Measurements from ENCODE around the gene GPR26.

Gene GPR26, protein sequence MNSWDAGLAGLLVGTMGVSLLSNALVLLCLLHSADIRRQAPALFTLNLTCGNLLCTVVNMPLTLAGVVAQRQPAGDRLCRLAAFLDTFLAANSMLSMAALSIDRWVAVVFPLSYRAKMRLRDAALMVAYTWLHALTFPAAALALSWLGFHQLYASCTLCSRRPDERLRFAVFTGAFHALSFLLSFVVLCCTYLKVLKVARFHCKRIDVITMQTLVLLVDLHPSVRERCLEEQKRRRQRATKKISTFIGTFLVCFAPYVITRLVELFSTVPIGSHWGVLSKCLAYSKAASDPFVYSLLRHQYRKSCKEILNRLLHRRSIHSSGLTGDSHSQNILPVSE

DNA sequence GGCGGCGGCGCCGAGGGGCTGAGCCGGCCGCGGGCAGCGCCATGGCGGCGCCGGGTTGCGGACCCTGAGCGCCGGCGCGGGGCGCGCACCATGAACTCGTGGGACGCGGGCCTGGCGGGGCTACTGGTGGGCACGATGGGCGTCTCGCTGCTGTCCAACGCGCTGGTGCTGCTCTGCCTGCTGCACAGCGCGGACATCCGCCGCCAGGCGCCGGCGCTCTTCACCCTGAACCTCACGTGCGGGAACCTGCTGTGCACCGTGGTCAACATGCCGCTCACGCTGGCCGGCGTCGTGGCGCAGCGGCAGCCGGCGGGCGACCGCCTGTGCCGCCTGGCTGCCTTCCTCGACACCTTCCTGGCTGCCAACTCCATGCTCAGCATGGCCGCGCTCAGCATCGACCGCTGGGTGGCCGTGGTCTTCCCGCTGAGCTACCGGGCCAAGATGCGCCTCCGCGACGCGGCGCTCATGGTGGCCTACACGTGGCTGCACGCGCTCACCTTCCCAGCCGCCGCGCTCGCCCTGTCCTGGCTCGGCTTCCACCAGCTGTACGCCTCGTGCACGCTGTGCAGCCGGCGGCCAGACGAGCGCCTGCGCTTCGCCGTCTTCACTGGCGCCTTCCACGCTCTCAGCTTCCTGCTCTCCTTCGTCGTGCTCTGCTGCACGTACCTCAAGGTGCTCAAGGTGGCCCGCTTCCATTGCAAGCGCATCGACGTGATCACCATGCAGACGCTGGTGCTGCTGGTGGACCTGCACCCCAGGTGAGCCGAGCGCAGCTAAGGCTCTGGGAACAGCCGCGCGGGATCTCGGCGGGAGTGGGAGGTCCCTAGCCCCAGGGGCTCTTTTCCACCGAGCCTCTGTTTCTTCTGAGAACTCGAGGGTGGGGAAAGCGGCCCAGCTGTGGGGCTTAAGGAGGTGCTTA, at the start of gene GPR26:
Gene GPR26, plus strand, starts transcription at position 38 of the 919 bp plus-strand sequence. Its CDS starts 53 bp downstream, at position 91.
- DNase-seq (ENCODE audit: low read depth in 2 of 3, low spot score in 1 of 3): no peak

DNA sequence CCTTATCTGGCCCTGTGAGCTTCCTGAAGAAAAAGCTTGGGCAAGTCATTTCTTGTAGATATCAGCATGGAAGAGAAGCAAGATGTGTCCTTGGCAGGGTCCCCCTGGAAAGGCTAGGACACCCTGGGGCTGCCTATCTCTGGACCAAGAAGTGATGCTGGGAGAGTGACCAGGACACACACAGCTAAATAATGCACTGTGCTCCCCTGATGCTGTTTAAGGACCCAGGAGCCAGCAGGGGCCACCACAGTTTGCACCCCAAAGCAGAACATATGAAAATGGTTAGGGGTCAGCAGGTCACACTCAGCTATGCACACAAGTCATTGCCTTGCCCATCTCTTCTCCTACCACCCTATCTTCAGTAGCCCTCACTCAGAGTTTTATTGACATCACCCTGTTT, 47.9 kb upstream of the GPR26 start:
- no peak for DNase-seq (ENCODE audit: low read depth in 2 of 3, low spot score in 1 of 3)

DNA sequence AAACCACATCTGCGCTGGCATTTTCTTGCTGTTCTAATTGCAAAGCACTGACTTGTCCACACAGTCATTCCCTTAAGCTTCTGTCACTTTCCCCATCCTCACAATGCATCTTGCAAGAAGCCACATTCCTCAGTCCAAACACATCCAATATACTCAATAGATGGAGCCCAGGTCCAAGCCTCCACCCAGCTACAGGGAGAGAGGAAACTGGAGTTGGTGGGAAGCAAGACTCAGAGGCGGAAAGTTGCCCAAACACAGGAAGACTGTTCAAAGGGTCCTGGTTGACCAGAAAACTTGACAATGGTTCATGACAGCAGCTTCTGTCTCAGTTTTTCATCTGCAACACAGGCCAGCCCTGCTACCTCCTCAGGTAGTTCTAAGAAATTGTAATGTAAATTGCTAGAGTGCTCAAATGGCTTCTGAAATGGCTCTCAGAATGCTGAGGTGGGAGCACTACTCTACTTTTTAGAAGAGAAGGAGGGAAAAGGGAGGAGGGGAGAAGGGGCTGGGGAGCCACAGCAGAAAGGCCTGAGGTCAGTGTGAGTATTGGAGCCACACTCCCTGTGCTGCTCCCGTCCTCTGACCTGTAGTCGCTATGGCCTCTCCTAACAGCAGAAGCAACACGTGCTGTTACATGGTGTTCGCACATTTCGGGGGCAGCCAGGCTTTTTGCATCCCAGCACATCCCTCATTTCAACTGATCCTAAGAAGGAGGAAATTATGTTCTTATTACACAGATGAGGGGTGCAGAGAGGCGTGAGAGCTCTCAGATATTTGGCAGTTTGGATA, 46.9 kb upstream of the GPR26 start:
- DNase-seq (ENCODE audit: low read depth in 2 of 3, low spot score in 1 of 3): no peak

DNA sequence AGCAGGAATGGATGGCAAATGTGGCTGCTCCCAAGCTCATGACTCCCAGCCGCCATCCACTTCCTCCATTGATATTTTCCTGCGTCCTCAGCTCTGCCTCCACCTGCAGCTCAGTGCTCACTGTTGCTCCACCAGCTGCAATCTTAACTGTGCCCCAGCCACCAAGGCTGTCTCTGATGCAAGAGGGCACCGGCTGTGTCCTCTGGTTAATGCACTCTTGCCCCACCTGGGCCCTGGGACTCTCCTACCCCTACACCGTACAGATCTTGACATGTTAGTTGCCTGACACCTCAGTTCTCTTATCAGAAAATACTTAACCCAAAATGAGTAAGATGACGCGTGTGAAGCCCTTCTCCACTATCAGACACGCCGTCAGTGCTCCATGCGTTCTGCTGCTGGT, 45.5 kb upstream of the GPR26 start:
- no peak for DNase-seq (ENCODE audit: low read depth in 2 of 3, low spot score in 1 of 3)

DNA sequence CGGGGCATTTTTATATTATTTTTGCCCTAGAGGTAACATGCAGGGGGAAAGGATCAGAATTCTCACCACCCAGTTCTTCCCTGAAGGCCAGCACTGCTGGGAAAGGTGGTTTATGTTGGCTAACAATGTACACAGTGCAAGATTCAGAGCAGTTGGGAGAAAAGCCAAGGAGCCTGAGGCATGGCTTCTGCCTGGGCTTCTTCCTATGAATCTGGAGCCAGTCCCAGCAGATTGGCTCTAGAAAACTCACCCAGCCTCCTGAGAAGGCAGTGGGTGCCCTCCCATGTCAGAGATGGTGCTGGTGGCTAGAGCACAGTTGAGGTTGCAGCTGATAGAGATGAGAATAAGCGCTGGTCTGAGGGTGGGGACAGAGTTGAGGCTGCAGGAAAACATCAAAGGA, 44.7 kb upstream of the GPR26 start:
- DNase-seq (ENCODE audit: low read depth in 2 of 3, low spot score in 1 of 3): no peak

DNA sequence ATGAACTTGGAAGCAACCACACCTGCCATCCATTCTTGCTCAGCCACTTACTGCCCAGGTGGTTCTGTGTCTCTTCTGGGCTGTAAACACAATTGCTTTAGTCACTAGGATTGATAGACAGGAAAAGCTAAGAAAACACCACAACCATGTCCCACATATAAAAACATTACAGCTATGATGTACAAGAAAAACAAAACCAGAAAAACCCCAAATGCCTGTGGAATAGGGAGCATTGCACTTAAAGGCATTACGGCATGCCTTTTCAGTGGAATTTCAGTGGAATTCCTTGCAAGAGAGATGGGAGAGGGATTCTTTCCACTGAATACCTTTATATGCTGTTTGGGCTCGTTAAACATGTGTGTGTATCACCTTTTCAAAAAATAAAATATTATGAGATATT, 44.2 kb upstream of the GPR26 start:
- no peak for DNase-seq (ENCODE audit: low read depth in 2 of 3, low spot score in 1 of 3)

DNA sequence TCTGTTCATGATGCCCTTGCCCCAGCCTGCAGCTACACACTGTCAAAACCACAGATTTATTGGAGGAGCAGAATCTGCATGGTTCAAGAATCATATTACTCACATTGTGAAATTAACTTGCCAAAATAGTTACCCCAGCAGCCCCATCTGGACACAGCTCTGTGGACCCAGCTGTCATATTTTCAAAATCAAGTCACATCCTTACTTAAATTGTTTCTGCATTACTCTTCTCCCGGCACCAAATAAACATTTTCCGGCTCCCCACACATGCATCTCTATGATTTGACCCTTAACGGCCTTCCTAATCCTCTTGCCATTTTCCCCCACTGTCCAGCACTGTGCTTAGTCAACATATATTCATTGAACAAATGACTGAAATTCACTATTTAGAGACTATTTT, 43.8 kb upstream of the GPR26 start:
- no peak for DNase-seq (ENCODE audit: low read depth in 2 of 3, low spot score in 1 of 3)

DNA sequence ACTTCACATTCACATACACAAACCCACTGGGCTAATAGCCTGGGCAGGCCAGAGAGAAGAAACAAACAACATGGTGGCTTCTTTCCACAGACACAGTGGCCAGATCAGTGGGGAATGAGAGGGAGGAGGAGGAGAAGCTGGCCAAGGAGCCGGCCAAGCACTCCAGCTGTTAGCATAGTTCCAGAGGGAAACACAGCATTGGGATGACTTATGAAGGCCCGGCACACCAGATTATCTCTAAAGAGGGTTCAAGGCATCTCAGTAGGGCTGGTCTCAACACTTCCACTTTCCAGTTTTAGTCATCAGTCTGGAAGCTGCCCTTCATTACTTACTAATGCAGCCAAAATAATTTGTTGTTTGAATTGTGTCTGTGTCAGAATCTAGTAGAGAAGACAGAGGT, 42.1 kb upstream of the GPR26 start:
- no peak for DNase-seq (ENCODE audit: low read depth in 2 of 3, low spot score in 1 of 3)

DNA sequence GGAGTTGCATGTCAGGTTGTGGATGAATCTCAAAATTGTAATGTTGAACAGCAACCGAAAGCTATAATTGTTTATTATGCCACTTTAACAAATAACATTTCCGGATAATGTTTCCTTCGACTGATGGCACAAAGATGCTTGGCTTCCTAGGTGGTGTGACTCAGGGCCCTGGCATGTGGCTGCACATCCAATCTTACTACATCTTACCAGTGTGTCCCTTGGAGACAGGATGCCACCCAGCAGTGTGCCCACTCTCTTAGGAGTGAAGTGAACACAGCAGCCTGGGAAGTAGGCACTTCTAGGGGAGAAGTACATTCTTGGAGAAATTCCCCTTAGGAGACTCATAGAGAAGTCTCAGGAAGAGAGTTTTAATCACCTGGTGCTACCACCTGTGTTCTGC, 33.0 kb upstream of the GPR26 start:
- no peak for DNase-seq (ENCODE audit: low read depth in 2 of 3, low spot score in 1 of 3)

DNA sequence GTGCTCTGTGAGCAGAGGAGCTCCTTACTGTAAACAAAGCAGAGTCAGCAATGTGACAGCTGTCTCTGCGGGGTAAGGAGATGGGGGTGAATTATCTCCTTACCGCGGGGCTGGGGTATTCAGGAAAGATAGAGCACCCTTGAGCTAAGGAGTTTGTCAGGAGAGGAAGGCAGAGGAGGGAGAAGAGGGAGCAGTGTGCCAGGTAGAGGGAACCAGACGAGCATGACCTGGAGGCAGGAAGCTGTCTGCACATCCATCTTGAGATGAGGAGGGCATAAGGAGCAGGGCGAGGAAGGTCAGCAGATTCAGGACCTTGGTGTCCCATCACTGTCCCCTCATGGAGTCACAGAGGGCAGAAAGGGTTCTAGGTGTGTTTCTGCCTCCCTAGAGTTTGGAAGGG, 32.5 kb upstream of the GPR26 start:
- DNase-seq (ENCODE audit: low read depth in 2 of 3, low spot score in 1 of 3): no peak

DNA sequence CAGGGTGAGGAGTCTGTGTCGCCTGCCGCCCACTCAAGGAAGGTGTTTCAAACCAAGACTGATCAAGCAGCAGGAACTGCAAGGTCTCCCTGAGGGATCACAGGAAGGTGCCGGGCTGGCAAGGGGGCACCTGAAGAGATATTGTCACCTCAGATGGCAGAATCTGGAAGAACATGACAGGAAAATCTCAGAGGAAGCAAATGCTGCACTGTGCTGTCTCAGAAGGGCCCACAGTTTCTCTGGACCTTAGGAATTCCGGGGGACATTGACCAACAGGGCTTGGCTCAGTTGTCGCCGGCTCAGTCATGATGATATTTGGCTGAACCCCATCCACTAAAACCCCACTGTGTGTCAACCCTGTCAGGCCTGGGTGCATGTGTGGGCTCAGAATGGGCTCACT, 31.9 kb upstream of the GPR26 start:
- DNase-seq (ENCODE audit: low read depth in 2 of 3, low spot score in 1 of 3): no peak

DNA sequence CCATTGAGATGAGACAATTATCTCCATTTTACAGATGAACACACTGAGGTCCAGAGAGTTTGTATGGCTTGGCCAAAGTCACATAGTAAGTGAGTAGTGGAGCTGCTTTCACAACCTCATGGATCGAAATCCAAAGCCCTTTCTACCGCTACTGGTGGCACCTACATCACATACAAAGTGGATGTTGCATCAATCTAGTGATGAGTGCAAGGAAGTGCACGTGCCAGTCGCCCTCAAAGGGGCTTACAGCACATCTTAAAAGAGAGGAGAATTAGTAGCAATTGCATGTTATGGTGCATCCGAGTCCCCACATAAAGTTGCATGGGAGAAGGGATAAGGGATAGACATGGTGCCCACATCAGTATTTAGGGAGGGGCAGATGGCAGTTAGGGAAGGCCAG, 31.0 kb upstream of the GPR26 start:
- DNase-seq (ENCODE audit: low read depth in 2 of 3, low spot score in 1 of 3): no peak

DNA sequence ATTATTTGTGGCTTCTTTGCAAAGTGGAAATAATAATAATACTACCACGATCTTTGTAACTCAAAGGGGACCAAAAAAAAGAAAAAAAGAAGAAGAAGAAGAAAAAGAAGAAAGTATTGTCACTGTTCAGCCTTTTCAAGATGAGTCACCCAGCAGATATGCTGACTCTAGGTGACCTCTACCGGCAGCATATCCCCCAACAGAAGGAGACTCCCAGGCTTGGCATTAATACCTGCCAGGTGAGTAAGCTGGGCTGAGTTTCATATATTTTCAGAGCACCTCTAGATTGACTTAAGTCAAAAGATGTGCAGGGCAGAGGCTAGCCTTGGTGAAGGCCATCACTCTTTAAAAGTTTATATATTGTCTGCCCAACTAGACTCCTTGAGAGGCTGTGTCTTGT, 30.4 kb upstream of the GPR26 start:
- DNase-seq (ENCODE audit: low read depth in 2 of 3, low spot score in 1 of 3): no peak

DNA sequence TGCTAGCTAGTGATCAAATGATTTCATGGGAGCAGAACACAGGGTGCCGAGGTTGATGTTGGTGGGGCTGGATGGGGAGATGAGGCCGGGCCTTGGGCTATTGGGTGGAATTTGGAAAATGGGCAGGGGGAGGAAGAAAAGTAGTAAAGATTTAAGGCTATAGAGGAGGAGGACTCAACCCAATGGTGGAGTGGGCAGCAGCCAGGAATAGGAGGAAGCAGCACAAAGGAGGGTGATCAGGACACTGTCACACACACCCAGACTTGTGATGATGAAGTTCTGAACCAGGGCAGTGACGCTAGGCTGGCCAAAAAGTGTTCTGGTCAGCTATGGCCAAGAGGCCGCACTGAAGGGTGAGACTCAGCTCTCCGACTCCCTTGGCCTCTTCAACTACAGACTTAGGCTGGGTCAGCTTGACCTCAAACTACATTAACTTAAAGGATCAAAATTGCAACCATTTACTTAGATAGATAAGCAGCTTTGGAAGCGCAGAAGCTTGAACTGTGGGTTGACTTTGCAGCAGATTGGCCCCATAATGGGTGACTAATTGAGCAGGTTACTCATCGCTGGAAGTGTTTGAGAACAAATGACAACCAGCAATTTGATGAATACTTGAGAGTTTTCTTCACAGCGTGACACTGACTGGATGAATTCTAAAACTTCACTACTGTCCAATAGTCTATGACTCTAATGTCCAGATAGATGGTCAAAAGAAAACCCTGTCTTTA, 29.4 kb upstream of the GPR26 start:
- no peak for DNase-seq (ENCODE audit: low read depth in 2 of 3, low spot score in 1 of 3)

DNA sequence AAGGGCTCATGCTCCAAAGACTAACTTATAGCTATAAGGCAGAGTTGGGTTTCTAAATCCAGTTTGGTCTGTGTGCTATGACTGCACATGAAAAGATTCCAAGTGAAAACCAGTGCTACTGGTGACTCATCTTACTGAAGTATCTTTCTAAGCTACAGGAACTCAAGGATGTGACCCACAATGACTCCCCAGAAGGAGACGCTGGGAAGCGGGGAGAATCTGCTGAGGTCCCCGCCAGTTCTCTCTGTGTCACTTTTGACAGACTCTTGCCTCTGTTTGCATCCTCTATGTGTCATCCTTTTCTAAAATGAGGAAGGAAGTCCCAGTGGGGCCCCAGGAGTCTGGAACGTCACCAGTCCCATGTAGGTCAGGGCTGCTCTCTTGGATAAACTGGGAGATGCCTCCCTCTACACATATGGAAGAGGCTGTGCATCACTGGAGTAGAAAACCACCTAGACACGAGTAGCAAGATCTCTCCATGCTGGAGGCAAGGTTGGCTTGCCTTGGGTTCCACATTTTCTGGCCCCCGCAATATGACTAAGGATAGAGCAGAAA, 28.8 kb upstream of the GPR26 start:
- no peak for DNase-seq (ENCODE audit: low read depth in 2 of 3, low spot score in 1 of 3)

DNA sequence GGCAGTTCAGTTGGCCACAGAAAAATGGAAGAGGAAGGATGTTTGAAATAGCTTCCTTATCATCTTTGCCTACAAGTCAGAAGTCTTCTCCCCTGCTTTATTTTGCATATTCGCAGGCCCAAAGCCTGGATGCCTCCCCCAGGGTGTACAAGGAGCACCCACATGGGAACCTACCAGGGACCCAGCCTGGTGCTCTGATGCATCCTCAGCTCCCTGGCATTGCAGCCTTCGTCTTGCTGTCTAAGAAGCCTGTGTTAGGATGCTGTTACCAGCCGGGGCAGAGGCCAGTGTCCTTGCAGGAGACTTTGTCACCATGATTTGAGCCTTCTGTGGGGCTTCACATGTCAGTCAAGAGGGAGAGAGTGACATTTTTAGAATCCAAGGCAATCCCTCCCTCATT, 27.0 kb upstream of the GPR26 start:
- no peak for DNase-seq (ENCODE audit: low read depth in 2 of 3, low spot score in 1 of 3)

DNA sequence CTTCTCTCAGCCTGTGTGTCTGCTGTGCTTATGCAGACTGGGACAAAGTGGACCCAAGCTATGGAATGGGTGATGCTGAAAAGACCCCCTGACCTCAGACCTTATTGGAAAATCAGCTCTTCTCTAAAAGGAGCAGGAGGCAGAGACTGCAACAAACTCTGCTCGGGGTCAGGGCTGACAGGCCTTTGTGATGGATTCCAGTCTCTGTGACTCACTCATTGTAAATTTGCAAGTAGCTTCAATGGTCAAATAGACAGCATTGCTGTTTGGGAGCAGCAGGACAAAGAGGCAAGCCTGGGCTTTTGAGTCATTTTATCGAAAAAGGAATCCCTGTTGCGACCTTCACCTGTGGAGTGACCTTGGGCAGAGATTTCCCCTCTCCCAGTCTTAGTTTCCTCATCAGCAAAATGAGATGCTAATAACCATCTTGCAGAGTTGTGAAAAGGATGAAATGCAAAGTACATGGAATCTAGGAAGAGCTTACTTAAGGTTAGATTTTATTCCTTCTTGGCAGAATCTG, 26.1 kb upstream of the GPR26 start:
- no peak for DNase-seq (ENCODE audit: low read depth in 2 of 3, low spot score in 1 of 3)

DNA sequence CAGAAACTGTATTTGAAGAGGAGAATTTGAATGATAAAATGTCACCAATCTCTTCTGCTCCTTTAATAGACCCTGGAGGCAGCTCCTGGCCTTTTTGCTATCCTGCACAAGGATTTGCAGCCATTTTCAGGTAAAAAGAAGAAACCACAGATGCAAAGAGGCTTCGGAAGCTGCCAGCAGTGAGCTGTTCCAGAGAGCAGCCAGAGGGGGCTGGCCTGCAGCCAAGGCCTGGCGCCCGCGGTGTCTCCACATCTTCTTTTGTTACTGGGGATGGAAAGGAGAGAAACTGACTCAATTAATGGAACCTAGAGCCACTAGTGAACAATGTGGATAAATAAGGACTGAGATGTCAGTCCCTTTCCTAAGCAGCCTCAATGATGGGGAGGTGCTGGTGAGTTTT, 23.9 kb upstream of the GPR26 start:
- no peak for DNase-seq (ENCODE audit: low read depth in 2 of 3, low spot score in 1 of 3)

DNA sequence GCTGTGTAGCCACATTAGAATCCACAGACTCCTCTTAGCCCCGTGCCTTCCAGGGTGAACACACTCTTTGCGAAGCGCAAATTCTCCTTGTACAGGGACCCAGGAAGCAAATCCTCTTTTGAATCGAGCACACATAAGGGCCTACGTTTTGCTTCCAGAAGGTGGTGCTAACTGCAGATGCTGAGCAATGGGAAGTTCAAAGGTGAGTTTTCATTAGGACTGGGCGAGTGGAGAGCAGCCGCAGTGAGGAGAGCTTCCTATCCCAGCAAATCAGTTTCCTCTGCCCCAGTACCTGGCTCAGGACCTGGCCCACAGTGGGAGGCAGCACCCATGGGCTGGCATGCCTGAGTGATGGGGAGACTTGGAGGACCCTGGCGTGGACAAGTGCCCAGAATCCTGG, 23.5 kb upstream of the GPR26 start:
- no peak for DNase-seq (ENCODE audit: low read depth in 2 of 3, low spot score in 1 of 3)

DNA sequence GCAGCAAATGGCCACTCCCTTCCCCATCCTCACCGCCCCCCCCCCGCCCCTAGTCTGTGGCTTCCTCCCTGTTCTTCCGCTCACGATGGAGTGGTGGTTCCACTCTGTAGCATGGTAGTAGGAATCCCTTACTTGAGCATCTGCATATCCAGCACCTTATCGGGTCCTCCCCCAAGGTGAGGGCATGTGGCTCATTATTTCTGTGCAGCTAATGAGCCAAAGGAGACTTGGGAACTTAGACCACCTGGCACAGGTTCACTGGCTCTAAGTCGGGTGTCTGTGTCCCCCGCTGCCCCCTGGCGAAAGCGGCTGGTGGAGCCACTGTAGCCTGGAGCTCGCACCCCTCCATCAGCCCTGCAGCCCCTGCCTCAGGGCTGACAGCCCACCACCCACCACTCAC, 22.8 kb upstream of the GPR26 start:
- no peak for DNase-seq (ENCODE audit: low read depth in 2 of 3, low spot score in 1 of 3)

DNA sequence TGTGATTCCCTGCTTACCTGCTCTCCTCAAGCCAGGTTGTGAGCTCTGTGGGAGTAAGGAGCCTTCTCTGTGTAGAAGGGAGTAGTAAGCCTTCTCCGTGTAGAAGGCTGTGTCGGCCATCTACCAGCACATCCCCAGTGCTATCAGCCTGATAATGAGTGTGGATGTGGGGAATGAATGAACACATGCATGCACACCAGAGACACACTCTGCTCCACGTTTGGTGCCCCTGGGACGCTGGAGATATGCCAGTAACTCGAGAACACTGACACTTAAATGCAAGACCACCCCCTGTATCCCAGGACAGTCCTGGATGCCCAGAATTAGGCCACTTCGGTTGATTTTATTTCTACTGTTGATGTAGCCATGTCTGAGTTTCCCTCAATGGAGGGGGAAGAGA, 21.1 kb upstream of the GPR26 start:
- DNase-seq (ENCODE audit: low read depth in 2 of 3, low spot score in 1 of 3): no peak

Data from stimulated activated CD4-positive, alpha-beta T cell treated with anti-CD3 and anti-CD28 coated beads, Interleukin-12 subunit alpha, Interleukin-12 subunit beta, amount 100 ng/mL, for 48 hours (primary cell).